ENCODE measurements around the gene NAPSA.
"Not testable (repeated sequence)": the region's sequence is repeated elsewhere in the genome, so short reads cannot be mapped to it uniquely, and the experiment has no call there.

The NAPSA gene

GRCh38 chr19:50329926-50330294 lies 35.5 kb downstream of the NAPSA start:
- DNase-seq, result not testable (repeated sequence)

GRCh38 chr19:50329146-50329925 lies 36.1 kb downstream of the NAPSA start, which contains the start of gene KCNC3:
Gene KCNC3, minus strand, starts transcription at chr19:50329377. Its CDS starts 295 bp downstream, at chr19:50329082.
- peak; percentile 98 for DNase-seq

- DNase-seq, result no peak
Observed at GRCh38 chr19:50328873-50329145, 36.6 kb downstream of the NAPSA start.

DNA sequence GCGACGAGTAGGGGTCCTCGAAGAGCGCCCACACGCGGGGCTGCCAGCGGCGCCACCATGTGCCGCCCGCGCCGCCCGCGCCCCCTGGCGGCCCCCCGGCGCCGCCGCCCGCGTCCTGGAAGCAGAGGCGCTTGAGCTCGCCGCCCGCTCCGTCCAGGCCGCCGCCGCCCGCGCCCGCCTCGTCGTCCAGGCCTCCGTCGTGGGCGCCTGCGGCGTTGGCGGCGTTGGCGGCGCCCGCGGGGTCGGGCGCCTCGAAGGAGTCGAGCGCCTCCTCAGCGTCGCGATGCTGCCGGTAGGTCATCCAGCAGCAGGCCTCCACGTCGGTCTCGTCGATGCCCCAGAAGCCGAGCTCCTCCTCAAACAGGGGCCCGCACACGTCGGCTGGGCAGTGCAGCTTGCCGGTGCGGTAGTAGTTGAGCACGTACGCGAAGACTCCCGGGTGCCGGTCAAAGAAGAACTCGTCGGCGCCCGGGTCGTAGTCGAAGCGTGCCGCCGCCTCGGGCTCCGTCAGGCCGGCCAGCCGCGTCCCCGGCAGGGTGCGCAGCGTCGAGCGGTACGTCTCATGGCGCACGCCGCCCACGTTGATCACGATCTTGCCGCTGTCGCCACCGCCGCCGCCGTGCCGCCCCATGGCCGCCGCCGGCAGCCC lies 37.1 kb downstream of the NAPSA start:
- no peak for DNase-seq

DNA sequence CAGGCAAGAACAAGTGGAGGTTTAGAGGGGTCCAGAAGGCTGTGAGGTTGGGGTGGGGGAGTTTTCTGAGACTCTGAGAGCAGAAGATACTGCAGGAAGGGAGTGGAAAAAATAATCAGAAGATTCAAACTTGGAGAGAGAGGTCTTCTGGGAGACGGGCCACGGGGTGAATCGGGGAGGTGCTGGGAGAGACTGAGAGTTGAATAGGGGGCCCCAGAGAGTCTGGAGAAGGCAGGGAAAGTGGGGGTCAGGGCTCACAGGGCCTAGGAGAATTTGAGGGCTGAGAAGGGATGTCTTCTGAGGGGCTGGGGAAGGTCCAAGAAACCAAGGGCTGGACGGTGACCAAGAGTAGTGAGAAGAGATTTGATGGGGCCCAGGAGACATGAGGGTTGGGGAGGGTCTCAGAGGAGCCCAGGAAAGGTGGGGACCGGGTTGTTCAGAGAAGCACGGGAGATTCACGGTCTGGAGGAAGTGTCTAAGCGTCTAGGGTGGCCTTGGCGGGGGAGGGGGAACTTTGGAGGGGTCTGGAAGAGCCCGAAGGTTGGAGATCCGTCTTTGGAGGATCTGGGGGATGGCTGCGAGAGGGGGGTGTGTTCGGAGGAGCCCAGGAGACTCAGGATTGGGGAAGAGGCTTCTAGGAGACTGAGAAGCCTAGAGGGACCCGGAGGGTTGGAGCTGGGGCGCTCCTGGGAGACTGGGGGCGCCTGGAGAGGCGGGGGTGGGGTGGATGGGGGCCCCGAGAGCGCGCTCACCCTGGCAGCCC lies 37.8 kb downstream of the NAPSA start:
- no peak for DNase-seq

GRCh38 chr19:50327013-50327412 lies 38.4 kb downstream of the NAPSA start:
- DNase-seq, result no peak

- no peak for DNase-seq
Observed at GRCh38 chr19:50326101-50326664, 39.3 kb downstream of the NAPSA start.

DNA sequence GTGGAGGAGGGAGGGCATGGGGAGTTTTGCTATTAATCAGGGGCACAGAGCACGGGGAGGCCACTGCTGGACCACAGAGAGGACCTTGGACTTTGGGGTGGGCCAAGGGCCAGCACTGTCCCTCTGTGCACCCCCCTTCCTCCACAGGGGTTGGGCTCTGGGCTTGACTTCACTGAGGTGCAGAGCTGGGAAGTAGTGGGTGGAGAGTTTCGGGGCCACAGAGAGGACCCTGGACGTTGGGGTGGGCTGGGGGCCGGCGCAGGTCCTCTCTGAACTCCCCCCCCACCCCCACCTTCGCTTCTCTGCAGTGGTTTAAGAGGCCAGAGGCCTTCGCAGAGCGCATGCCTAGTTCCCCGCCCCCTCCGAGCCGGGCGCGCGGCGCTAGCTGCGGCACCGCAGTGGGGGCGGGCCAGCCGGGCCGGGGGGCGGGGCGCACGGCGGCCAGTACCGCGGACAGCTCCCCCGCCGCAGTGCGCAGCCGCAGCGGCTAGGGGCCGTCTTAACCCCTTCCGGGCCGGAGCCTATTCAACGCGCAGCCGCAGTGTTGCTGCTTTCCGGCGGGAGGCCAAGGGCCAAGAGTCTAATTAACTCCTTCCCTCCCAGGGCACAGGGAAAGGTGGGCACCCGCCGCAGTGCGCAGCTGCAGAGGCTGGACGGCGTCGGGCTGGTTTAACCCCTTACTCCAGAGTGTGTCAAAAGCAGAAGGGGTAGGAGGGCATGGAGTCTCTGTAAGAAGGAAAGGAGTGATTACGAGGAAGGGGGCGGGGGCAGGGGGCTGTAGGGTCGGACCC lies 39.9 kb downstream of the NAPSA start:
- peak; percentile 86 for DNase-seq

- DNase-seq, result no peak
Observed at GRCh38 chr19:50324331-50324730, 41.1 kb downstream of the NAPSA start.

GRCh38 chr19:50323782-50324133 lies 41.7 kb downstream of the NAPSA start:
- DNase-seq, result no peak

DNA sequence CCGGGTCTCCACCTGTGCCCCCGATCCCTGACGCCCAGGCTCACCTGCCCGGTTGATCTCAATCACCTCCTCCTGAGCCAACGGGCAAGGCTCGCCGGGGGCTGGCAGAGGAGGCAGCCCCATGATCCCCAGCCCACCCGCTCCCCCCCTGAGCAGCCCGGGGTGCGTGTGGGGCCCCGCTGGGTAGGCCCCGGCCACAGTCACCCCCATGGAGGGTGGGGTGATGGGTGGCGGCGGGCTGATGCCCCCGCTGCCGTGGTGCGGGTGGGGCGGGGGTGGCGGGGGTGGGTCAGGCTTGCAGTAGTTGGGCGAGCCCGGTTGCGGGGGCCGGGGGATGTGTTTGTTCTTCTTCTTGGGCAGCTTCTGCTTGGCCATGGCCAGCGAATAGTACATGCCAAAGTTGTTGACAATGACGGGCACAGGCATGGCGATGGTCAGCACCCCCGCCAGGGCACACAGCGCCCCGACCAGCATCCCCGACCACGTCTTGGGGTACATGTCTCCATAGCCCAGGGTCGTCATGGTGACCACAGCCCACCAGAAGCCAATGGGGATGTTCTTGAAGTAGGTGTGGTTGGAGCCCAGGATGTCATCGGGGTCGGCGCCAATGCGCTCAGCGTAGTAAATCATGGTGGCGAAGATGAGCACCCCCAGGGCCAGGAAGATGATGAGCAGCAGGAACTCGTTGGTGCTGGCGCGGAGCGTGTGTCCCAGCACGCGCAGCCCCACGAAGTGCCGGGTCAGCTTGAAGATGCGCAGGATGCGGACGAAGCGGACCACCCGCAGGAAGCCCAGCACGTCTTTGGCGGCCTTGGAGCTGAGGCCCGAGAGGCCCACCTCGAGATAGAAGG lies 42.3 kb downstream of the NAPSA start:
- no peak for DNase-seq

- DNase-seq, result no peak
Observed at GRCh38 chr19:50322234-50322633, 43.2 kb downstream of the NAPSA start.

DNA sequence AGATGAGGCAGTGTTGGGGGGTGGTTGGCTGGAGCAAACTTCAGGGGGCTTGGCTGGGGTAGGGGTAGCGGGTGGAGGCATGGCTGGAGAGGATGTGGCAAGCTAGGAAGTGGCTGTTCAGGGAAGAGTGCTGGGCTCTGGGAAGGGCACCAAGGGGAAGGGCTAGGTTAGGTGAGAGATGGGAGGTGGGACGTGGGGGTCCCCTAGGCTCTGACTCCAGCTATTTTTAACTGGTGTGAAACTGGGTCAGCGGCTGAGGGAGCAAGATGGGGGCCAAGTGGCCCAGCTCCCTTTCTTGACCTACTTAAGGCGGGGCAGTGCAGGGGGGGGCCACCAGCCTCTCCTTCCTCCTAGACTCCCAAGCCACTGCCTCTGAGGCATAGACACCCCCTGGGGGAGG lies 43.6 kb downstream of the NAPSA start:
- DNase-seq, result no peak

DNA sequence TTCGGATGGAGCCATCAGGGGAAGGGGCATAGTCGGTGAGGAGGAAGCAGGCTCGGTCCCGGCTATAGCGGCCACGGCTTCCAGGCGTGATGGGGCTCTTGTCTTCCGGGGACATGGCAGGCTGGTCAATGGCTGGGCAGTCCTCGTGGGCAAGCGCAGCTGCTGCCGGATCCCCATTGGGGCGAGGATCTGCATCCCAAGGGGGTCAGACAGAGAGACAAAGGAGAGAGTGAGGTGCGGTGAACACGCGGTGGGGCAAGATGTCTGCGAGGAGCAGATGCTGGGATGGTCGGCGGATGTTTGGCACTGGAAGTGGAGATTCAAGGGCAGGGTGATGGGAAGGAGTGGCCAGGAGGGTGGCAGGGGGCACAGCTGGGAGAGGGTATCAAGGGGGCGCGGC lies 44.8 kb downstream of the NAPSA start:
- no peak for DNase-seq

DNA sequence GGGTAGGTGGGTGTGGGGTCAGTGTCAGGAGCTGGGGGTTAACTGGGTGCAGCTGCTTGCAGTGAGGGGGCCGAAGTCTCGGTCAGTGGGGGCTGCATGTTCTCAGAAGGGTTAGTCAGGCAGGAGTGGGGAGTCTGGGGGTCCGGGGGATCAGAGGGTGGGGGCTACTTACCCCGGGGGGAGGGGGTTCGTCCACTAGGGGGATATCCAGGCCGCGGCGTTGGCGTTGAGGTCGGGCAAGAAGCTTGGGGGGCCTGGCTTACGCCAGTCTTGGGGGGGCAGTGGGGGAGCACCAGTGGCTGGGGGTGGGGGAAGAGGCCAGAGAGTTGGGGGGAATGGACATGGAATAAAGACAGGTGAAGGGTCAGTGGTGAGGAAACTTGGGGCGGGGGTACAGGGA lies 45.4 kb downstream of the NAPSA start:
- no peak for DNase-seq

DNA sequence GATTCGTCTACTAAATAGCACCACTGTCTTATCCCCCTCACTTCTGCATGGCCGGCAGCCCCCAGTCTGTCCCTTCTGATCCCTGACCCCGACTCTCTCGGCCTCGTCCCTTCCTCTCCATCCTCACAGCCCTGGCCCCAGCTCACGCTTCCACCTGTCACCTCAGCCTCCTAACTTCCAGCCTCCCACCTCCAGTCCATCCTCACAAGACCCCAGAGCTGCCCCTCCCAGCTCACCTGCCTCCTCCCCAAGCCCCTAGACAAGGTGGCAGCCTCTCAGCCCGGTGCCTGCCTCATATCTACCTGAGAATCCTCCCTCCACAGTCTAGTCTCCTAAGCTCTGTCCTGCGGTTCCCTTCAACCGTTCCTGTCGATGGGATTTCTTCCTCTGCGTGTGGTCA lies 46.3 kb downstream of the NAPSA start:
- DNase-seq, result no peak

- no peak for DNase-seq
Observed at GRCh38 chr19:50318438-50318837, 47.0 kb downstream of the NAPSA start.

DNA sequence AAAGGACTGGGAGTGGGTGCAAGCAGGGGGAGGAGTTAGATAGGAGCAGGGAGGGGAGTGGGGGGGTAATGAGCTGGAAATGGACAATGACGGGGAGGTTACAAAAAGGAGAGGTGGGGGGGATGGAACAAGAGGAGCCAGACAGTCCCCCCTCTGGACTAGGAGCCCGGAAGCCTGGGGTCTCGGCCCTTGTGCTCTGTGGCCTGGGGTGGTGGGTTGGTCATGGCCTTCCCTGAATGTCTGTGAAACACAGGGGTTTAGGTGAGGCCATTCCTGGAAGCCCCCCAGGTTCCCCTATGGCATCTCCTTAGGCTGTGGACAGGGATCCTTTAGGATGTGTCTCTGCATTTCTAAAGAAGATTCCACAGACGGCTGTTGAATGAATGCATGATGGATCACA lies 48.3 kb downstream of the NAPSA start:
- DNase-seq, result no peak

DNA sequence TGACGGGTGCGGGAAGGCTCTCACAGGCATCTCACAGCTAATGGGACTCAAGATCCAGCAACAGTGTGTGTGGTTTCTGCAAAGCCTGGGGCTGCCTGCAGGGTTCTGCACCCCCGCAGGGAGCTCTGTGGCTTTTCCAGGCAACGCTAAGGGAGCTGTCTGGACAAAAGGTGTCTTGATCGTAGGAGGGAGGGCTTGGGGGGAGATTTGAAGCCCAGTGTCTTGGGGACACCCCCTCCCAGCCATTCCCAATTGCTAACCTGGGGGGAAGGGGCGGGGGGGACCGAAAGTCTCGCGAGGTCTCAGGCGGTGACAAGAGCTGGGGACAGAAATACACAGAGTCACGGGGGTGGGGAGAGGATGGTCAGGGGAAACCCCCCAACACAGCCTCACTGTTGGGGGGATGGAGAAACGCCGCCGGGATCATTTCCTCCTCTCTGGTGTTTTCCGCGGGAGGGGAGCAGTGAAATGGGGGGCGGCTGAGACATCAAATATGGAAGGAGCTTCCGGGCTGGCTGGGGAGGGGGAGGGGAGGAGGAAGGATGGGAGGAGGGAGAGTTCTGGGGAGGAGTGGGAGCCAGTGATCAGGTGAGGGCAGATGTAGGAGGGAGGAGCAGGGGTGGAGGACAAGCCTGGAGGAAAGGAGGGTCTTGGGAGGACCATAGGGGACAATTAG lies 49.5 kb downstream of the NAPSA start:
- peak; percentile 4 for DNase-seq

- no peak for DNase-seq
Observed at GRCh38 chr19:50314724-50315708, 50.4 kb downstream of the NAPSA start.

All from NCI-H1092 treated with DMSO at 0.1 percent for 48 hours (cell line).